Prostate gland (tissue), 2 donors: ENCODE results near the gene SAMD3.

Experiments used
- CTCF ChIP-seq, 4 experiments: fragments of 200-600 bp in 2 of 4; fragments of 450-650 bp in 2 of 4; sonication (generic) in 2 of 4; IDR thresholded peaks; 1 replicate in 3 of 4; 2 replicates in 1 of 4; pipeline ENCODE4 v1.5.1; 2016 to 2019; ENCODE audit warnings: antibody characterized with exemption in 4 of 4, mild to moderate bottlenecking in 2 of 4, moderate library complexity in 2 of 4
- POLR2A ChIP-seq: fragments of 450-650 bp; IDR thresholded peaks from one replicate; pipeline ENCODE4 v1.6.1; 2016; ENCODE audit warnings: antibody characterized with exemption, mild to moderate bottlenecking
- POLR2AphosphoS5 ChIP-seq: sonication (generic); formaldehyde crosslinking; IDR thresholded peaks from one replicate; pipeline ENCODE4 v1.6.1; 2017; ENCODE audit warnings: antibody characterized with exemption

DNA sequence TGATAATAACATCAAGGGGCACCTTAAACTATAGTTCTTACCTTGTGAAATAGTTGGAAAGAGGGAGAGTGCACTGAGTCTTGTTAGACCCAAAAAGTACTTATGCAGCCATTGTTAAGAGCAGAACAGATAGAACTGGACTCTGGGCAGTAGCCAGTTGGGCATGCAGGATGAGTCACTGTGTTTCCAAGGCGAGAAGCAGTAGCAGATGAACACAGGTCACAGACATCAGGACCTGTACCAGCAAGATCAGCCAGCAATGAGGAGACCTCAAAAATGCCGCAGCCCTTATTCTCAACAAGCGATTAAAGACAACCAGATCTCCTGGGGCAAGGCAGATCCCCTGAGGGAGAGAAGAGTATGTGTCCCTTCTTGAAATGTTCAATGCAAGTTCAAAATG lies 79.0 kb downstream of the SAMD3 start:
- TF ChIP-seq CTCF (IDR thresholded peaks at IDR 0.05) (no peak), POLR2AphosphoS5 (no peak), POLR2A (no peak)
